Lung microvascular endothelial cell (primary cell): ENCODE measurements around the gene DSG2. TPM values are rescaled to one million over a fixed set of nuclear protein-coding genes. Genes with fewer than 3 reads are reported as not detected.

ENCODE experiments used
- DNase-seq, 2 donors: peaks; one replicate each; pipeline versions ENCODE4 v3.0.0 to v3.0.0-alpha.2; 2010; ENCODE audit warnings: low read depth in 2 of 2
- total RNA-seq: library from RNA; depleted of rRNA; stranded (reverse); fragments of >200 nt; gene quantifications from 2 replicates; pipeline ENCODE4 v1.2.1, GENCODE V29; 2014

The DSG2 gene
- total RNA-seq, 1 donor from 2014 or later, result 5.8 TPM

DNA sequence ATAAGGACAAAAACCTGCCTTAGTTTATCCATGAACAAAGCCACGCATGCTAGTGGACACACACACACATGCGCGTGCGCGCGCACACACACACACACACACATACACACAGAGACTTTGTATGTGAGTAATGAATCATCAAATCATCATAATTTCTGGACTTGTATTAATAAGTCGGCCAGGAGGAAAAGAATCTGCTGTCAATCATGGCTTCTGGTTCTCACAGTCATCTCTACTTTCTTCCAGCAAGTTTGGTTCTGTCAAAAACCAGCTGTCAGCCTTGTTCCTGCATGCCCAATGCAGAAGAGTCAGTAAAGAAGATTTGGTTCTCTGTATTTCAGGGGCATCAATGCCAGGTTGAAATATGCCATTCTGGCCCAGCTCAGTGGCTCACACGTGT is 92.6 kb downstream of the DSG2 start:
- no peak for DNase-seq

DNA sequence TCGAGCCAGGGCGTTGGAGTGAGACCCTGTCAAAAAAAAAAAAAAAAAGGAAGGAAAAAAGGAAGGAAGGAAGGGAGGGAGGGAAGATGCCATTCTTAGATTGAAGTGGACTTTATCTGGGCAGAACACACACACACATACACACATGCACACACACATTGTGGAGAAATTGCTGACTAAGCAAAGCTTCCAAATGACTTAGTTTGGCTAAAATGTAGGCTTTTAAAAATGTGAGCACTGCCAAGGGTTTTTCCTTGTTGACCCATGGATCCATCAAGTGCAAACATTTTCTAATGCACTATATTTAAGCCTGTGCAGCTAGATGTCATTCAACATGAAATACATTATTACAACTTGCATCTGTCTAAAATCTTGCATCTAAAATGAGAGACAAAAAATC is 93.1 kb downstream of the DSG2 start:
- DNase-seq, result no peak

DNA sequence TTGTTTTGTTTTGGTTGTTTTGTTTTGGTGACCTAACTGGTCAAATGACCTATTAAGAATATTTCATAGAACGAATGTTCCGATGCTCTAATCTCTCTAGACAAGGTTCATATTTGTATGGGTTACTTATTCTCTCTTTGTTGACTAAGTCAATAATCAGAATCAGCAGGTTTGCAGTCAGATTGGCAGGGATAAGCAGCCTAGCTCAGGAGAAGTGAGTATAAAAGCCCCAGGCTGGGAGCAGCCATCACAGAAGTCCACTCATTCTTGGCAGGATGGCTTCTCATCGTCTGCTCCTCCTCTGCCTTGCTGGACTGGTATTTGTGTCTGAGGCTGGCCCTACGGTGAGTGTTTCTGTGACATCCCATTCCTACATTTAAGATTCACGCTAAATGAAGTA is 93.7 kb downstream of the DSG2 start, which contains the start of gene TTR:
Gene TTR (plus strand): TSS at position 250 of the 400 bp plus-strand sequence. CDS start 26 bp downstream, at position 276.
- DNase-seq, result no peak

DNA sequence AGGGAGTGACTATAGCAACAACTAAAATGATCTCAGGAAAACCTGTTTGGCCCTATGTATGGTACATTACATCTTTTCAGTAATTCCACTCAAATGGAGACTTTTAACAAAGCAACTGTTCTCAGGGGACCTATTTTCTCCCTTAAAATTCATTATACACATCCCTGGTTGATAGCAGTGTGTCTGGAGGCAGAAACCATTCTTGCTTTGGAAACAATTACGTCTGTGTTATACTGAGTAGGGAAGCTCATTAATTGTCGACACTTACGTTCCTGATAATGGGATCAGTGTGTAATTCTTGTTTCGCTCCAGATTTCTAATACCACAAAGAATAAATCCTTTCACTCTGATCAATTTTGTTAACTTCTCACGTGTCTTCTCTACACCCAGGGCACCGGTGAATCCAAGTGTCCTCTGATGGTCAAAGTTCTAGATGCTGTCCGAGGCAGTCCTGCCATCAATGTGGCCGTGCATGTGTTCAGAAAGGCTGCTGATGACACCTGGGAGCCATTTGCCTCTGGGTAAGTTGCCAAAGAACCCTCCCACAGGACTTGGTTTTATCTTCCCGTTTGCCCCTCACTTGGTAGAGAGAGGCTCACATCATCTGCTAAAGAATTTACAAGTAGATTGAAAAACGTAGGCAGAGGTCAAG is 94.7 kb downstream of the DSG2 start:
- no peak for DNase-seq

DNA sequence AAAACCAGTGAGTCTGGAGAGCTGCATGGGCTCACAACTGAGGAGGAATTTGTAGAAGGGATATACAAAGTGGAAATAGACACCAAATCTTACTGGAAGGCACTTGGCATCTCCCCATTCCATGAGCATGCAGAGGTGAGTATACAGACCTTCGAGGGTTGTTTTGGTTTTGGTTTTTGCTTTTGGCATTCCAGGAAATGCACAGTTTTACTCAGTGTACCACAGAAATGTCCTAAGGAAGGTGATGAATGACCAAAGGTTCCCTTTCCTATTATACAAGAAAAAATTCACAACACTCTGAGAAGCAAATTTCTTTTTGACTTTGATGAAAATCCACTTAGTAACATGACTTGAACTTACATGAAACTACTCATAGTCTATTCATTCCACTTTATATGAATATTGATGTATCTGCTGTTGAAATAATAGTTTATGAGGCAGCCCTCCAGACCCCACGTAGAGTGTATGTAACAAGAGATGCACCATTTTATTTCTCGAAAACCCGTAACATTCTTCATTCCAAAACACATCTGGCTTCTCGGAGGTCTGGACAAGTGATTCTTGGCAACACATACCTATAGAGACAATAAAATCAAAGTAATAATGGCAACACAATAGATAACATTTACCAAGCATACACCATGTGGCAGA is 97.3 kb downstream of the DSG2 start:
- DNase-seq, result no peak

DNA sequence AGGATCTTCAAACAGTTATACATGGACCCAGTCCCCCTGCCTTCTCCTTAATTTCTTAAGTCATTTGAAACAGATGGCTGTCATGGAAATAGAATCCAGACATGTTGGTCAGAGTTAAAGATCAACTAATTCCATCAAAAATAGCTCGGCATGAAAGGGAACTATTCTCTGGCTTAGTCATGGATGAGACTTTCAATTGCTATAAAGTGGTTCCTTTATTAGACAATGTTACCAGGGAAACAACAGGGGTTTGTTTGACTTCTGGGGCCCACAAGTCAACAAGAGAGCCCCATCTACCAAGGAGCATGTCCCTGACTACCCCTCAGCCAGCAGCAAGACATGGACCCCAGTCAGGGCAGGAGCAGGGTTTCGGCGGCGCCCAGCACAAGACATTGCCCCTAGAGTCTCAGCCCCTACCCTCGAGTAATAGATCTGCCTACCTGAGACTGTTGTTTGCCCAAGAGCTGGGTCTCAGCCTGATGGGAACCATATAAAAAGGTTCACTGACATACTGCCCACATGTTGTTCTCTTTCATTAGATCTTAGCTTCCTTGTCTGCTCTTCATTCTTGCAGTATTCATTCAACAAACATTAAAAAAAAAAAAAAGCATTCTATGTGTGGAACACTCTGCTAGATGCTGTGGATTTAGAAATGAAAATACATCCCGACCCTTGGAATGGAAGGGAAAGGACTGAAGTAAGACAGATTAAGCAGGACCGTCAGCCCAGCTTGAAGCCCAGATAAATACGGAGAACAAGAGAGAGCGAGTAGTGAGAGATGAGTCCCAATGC is 98.3 kb downstream of the DSG2 start:
- DNase-seq, result peak in 1 of 2 donors; percentile 4

DNA sequence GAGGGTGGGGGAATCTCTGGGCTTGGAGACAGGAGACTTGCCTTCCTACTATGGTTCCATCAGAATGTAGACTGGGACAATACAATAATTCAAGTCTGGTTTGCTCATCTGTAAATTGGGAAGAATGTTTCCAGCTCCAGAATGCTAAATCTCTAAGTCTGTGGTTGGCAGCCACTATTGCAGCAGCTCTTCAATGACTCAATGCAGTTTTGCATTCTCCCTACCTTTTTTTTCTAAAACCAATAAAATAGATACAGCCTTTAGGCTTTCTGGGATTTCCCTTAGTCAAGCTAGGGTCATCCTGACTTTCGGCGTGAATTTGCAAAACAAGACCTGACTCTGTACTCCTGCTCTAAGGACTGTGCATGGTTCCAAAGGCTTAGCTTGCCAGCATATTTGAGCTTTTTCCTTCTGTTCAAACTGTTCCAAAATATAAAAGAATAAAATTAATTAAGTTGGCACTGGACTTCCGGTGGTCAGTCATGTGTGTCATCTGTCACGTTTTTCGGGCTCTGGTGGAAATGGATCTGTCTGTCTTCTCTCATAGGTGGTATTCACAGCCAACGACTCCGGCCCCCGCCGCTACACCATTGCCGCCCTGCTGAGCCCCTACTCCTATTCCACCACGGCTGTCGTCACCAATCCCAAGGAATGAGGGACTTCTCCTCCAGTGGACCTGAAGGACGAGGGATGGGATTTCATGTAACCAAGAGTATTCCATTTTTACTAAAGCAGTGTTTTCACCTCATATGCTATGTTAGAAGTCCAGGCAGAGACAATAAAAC is 100.2 kb downstream of the DSG2 start:
- no peak for DNase-seq

Other genes with a start within 250 kb of the DSG2 start
- not detected in 2 replicates for gene DSG1, start 180.0 kb upstream of the DSG2 start, total RNA-seq
- not detected in 2 replicates for gene DSG4, start 121.4 kb upstream of the DSG2 start, total RNA-seq
- gene DSG3, start 50.4 kb upstream of the DSG2 start, total RNA-seq, result not detected in 2 replicates
- gene TTR, start 93.7 kb downstream of the DSG2 start, total RNA-seq, result not detected in 2 replicates
- gene B4GALT6, start 186.4 kb downstream of the DSG2 start, total RNA-seq, result 4.4 and 5.4 TPM in 2 replicates